LHCN-M2 (cell line): ENCODE data around the gene C1QB. TPM values are rescaled to one million over a fixed set of nuclear protein-coding genes. Genes with fewer than 3 reads are reported as not detected.

ENCODE experiments used
- DNase-seq: peaks from one replicate; pipeline ENCODE4 v3.0.0-alpha.2; 2012; ENCODE audit warnings: low read depth
- total RNA-seq: library from RNA; depleted of rRNA; stranded (reverse); fragments of >200 nt; gene quantifications from 2 replicates; pipeline ENCODE4 v1.2.3, GENCODE V29; 2014

Gene C1QB
- total RNA-seq, 1 experiment from 2014 or later, result not detected

DNA sequence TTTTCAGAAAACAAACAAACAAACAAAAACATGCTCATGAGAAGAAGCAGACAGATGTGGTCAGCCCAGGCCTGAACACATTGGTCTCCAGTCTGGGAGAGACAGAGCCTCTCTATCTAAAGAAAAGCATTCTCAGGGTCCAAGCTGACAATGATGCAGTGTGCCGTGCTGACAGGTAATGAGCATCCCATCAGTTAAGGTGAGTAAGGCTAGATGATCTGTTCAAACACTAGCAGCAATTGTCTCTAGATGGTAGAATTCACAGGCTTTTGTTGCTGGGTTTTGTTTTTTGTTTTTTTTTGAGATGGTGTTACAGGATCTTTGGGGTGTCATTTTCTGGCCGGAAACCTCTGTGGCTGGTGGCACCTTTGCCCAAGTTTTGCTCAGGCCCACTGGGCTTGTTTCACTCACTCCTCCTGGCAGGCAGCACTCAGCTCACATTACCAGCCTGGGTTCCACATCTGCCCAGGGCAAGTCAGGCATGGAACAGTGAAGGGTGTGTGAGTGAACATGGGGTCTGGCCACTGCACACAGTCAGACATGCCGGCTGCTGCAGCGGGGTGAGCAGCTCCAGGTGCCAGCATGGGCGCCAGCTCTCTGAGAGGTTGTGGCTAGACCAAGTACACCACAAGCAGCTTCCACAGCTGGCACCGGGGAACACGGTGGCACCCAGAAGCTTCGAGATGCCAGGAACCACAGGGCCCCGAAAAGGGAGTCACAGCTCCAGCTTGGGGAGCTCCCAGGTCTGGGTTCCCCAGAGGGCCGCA, 19.2 kb upstream of the C1QB start:
- DNase-seq, result no peak

GRCh38 chr1:22635436-22635835, 17.6 kb upstream of the C1QB start:
- no peak for DNase-seq

DNA sequence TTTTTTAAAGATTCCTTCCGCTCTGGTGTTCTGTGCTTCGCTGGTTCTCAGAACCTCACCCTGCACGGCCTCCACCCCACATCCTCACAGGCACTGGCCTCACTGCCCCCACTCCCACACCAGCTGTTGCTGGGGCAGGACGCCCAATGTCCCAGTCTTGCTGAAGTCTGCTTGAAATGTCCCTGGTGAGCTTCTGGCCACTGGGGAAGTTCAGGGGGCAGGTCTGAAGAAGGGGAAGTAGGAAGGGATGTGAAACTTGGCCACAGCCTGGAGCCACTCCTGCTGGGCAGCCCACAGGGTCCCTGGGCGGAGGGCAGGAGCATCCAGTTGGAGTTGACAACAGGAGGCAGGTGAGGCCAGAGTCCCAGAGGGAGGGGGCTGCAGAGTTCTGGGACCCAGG, 16.7 kb upstream of the C1QB start, which contains the start of gene C1QA:
C1QA (plus strand) TSS at position 276 of the 400 bp plus-strand sequence. CDS start 989 bp downstream, outside the sequence.
- no peak for DNase-seq

GRCh38 chr1:22636927-22637326, 16.1 kb upstream of the C1QB start:
- DNase-seq, result no peak

- no peak for DNase-seq
Observed at GRCh38 chr1:22637907-22638445, 15.1 kb upstream of the C1QB start.

DNA sequence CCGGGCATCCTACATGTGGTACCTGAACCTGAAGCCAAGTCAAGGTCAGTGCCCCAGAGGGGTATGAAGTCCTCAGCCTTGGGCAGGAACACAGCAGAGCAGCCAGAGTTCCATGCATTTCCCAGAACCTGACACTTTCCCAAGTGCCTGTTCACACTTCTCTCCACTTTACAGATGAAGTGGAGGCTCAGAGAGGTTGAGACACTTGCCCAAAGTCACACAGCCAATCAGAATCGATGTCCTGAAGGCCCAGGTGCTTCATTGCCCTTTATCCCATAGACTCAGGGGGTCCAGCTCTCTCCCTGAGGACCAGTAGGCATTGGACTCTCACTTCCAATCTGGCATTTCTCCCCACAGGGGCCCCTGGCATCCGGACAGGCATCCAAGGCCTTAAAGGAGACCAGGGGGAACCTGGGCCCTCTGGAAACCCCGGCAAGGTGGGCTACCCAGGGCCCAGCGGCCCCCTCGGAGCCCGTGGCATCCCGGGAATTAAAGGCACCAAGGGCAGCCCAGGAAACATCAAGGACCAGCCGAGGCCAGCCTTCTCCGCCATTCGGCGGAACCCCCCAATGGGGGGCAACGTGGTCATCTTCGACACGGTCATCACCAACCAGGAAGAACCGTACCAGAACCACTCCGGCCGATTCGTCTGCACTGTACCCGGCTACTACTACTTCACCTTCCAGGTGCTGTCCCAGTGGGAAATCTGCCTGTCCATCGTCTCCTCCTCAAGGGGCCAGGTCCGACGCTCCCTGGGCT, 14.4 kb upstream of the C1QB start:
- DNase-seq, result no peak

- peak; percentile 43 for DNase-seq
Observed at GRCh38 chr1:22639286-22639685, 13.8 kb upstream of the C1QB start.

- no peak for DNase-seq
Observed at GRCh38 chr1:22641247-22641646, 11.8 kb upstream of the C1QB start.

DNA sequence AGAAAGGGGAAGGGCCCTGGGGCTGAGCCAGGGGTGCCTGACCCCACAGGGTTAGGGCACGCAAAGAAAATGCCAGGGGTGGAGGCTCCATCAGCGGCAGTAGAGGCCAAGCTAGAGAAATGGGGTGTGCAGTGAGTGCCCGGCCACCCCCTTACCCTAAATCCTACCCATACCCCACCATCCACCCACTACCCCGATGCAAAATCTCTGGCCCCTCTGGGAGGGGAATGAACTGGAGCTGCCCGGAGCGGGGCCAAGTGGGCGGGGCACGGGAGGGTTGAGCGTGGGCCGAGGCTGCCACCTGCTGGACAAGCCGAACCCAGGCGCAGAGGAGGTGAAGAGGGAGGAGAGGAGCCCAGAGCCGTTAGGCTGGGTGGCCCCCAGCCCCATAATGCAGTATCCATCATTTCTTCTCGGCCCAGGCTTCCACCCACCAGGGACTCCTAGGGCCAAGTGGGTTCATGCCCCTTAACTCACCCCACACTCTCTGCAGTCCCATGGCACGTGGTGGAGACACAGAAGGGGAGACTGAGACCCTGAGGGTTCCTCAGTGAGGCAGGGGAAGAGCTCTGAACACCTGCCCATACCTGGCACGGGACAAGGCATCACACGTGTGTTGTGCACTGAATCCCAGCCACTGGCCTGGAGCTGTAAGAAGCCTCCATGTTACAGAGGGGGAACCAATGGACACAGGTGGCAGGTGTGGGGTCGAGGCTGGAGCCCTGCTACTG, 11.0 kb upstream of the C1QB start:
- peak; percentile 19 for DNase-seq

- no peak for DNase-seq
Observed at GRCh38 chr1:22643381-22643780, 9.7 kb upstream of the C1QB start, which contains the start of gene C1QC. C1QC (plus strand) TSS chr1:22643633; CDS start chr1:22644024, 391 bp downstream.

GRCh38 chr1:22643928-22644327, 9.1 kb upstream of the C1QB start:
- DNase-seq, result no peak

GRCh38 chr1:22645931-22646330, 7.1 kb upstream of the C1QB start:
- DNase-seq, result no peak

- DNase-seq, result no peak
Observed at GRCh38 chr1:22646384-22646783, 6.7 kb upstream of the C1QB start.

DNA sequence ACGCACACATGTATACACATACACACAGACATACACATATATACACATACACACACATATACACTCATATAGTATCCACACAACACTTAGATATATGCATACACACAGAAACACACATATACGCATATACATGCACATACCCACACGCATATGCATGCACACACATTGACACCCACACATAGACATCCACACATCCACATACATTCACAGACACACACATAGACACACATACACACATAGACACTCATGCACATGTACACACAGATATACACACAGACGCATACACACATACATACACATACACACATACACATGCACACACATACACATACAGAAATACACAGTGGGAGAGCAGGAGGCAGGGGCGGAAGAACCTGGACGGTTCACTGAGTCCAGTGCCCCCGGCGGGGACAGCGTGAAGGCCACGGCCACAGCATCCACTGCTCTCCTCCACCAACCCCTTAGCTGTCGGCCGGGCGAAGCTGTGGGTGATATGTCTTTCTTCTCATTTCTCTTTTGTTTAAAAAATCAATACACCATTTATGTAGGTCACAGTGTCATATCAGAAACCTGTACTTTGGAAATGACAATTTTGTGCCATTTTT, 2.8 kb upstream of the C1QB start:
- no peak for DNase-seq

DNA sequence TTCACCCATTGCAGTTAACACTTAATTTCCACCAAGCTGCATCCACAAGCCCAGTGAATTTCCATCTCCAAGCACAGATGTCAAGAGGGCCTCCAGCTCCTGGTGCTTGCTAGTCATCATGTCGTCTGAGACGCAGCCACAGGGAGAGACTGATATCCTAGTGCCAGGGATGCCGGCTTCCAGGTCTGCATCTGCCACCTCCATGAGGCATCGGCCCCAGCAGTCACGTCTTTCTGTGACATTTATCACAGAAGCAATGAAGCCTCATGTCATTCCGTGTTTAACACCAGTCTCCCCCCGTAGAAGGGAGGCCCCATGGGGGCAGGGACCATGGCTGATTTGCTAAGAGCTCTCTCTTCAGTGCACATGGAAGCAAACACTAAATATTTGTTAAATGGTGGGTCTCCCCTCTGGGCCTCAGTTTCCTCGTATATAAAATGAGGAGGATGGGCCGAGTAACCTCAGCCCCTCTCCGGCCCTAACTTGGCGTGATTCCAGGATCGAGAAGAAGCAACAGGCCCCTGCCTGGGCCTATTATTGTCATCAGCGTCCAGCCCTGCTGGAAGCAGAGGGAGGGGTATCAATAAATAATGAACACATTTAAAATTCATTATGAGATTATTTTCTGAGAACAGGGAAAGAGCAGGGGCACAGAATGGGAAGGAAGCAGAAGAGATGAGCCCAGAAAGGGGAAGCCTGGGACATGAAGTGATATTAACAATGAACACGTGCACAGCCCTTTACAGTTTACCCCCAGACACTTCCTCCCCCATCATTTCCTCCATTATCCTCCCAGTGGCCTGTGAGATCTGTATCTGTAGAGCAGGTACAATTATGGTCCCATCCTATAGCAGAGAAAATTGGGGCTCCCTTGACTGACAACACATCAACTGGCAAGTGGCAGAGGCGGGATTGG, 837 bp upstream of the C1QB start:
- DNase-seq, result no peak

GRCh38 chr1:22654692-22655091, 1.7 kb downstream of the C1QB start:
- DNase-seq, result no peak

GRCh38 chr1:22658385-22659163, 5.5 kb downstream of the C1QB start:
- no peak for DNase-seq

GRCh38 chr1:22660716-22661241, 7.7 kb downstream of the C1QB start:
- DNase-seq, result no peak

DNA sequence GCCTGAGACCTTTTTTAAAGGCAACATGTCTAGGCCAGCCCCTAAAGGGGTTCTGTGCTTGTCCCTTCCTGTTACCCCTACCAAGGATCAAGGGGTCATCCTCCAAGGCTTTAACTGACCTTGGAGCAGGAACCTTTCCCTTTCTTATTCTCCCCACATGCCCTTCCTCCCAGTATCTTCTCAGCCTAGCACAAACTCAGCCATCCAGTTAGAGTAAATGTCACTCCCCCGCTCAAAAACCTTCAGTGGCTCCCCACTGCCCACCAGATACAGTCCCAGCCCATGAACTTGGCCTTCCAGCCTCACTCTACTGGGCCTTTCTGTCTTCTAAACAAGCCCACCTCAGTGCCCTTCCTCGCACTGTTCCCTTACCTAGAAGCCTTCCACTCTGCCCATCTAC, 8.8 kb downstream of the C1QB start:
- no peak for DNase-seq
